MM.1S (cell line): ENCODE measurements around the gene NXPH2.

ENCODE experiments used
- EZH2 ChIP-seq: fragments of 300-600 bp; sonication (generic); optimal IDR thresholded peaks from 2 replicates; pipeline ENCODE3; 2017; ENCODE audit warnings: low read depth, mild to moderate bottlenecking, antibody characterized with exemption, low read length, mixed read lengths
- EZH2phosphoT487 ChIP-seq: fragments of 300-600 bp; sonication (generic); IDR thresholded peaks from 2 replicates; pipeline ENCODE4 v1.6.1; 2018; ENCODE audit warnings: antibody characterized with exemption, low read length
- TF ChIP-seq, protein P1 (sequence below): fragments of 300-600 bp; sonication (generic); IDR thresholded peaks from 2 replicates; pipeline ENCODE4 v1.5.1; 2016; ENCODE audit warnings: antibody characterized with exemption, low read length, mixed read lengths

DNA sequence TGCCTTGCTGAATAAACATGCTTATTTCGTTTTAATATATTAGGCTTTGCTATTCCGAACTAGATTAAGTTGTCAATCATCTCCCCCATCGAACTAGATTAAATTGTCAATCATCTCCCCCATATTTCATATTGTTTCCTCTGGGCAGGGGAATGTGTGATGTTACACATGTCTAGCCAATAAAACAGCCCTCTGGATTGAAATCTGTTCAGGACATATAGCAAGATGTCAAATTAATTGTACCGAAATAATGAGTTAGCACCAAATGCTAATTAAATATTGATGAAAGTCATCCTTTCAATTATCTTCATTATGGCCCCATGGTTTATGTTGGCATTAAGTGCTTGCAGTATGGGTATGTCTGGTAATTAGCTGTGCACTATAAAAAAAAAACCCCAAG is 143.1 kb downstream of the NXPH2 start:
- TF ChIP-seq, protein P1, sequence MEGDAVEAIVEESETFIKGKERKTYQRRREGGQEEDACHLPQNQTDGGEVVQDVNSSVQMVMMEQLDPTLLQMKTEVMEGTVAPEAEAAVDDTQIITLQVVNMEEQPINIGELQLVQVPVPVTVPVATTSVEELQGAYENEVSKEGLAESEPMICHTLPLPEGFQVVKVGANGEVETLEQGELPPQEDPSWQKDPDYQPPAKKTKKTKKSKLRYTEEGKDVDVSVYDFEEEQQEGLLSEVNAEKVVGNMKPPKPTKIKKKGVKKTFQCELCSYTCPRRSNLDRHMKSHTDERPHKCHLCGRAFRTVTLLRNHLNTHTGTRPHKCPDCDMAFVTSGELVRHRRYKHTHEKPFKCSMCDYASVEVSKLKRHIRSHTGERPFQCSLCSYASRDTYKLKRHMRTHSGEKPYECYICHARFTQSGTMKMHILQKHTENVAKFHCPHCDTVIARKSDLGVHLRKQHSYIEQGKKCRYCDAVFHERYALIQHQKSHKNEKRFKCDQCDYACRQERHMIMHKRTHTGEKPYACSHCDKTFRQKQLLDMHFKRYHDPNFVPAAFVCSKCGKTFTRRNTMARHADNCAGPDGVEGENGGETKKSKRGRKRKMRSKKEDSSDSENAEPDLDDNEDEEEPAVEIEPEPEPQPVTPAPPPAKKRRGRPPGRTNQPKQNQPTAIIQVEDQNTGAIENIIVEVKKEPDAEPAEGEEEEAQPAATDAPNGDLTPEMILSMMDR: no peak
- TF ChIP-seq EZH2: no peak
- TF ChIP-seq EZH2phosphoT487: no peak
